ENCODE results near the gene MEDAG.

Gene MEDAG

DNA sequence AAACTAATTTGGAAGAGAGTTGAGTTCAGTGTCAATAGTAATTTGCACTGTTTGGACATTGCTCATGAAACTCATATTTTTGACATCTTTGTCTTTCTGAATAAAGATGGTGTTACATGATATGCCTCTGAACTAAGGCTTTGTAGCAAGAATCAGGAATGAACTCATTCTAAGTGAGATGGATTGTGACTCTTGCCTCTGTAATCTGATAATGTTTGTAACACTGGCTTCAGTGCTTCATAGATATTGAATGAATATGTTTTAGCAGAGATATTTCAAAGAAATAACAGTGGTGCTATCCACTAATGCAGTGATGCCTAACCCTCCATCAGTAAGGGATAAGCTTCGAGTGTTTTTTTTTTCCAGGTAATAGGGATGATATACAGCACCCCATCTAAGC is 59.3 kb downstream of the MEDAG start:
- no peak for DNase-seq

DNA sequence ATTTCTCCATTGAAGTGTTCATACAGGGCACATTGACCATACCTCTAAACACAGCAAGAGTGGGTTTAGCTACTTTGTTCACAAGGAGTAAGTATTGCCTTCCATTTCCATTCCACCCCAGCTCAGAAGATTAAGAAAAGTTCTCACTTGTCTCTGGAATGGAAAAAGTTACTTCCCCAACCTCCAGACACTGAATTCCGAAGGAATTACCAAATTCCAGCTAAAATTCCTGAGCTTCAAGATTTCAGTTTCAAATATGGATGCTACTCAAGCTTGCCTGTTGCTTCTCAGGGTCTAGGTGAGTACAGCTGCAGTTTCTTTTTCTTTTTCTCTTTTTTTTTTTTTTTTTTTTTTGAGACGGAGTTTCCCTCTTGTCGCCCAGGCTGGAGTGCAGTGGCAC is 60.0 kb downstream of the MEDAG start:
- no peak for DNase-seq

DNA sequence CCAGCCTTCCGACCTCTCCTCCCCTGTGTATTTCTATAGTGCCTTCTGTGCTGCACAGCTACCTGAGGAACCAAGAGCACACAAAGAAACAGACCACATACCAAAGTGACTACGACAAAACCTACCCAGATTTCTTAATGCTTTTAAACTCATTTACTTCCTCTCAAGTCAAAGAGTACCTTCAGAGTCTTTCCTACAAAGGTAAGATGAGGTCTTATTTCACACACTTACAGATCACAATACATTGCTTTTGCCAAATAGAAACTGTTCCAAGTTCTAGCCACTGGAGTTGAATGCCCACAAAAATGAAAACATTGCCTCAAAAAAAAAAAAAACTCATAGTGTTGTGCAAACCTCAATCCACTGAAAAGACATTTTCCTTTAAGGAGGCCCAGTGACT is 62.8 kb downstream of the MEDAG start:
- DNase-seq: no peak

DNA sequence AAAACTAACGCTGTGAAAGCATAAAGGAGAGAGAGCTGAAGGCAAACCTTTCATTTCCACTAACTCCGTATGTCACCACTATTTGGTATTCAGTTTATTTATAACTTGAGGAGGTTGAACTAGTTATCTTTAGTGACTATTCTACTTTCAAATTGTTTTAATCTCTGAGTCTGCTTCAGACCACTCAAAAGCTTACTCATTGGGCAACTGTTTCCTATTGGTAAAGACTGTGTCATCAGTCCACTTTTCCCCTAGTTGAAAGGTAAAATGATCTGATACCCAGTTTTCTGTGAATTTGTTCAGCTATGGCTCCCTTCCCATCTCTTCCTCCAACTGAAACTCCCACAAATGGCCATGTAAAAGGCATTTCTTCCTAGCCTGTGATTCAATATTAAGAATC is 65.5 kb downstream of the MEDAG start:
- no peak for DNase-seq

DNA sequence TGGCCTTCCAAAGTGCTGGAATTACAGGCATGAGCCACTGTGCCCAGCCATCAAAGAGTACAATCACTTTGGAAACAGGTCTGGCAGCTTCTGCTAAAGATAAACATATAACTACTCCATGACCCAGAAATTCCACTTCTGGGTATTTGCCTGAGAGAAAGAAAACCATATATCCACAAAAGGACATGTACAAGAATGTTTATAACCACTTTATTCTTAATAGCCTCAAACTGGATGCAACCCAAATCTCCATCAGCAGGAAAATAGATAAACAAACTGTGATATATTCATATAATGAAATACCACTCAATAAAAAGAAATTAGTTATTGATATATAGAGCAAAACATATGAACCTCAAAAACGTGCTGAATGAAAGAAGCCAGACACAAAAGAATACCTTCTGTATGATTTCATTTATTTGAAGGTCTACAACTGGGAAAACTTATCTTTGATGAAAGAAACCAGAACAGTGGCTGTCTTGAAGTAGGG is 66.9 kb downstream of the MEDAG start:
- DNase-seq: no peak

DNA sequence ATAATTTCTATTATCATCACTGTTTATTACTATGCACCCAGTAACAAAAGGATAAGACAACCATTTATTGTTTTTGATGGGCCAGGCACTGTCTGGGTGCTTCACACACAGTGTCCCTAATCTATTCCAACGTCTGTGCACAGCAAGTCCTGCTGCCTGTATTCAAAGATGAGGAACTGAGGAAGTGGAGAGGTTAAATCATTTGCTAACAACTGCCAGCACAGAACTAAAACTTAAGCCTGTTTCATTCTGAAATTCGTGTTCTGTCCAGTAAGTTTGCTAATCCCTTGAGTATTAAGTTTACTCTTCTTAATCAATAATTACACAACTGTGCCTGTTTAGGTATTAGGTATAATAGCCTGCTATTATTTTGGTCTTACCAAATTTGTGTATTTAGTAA is 68.3 kb downstream of the MEDAG start:
- no peak for DNase-seq
